Rectal smooth muscle tissue (tissue), 1 donor: ENCODE data around the gene PEAK3.

ENCODE experiments used
- H3K27ac ChIP-seq: one replicate; pipeline ENCODE4 v1.7.0; 2013; ENCODE audit warnings: low read depth, low read length, inconsistent platforms
- H3K27me3 ChIP-seq: one replicate; pipeline ENCODE4 v1.7.0; 2013; ENCODE audit warnings: low read length; ENCODE audit not compliant: control insufficient read depth, insufficient read depth
- H3K36me3 ChIP-seq: one replicate; pipeline ENCODE4 v1.7.0; 2013; ENCODE audit warnings: low read length; ENCODE audit not compliant: control insufficient read depth, insufficient read depth
- H3K4me1 ChIP-seq: one replicate; pipeline ENCODE4 v1.7.0; 2013; ENCODE audit warnings: low read length; ENCODE audit not compliant: control insufficient read depth, insufficient read depth
- H3K4me3 ChIP-seq: one replicate; pipeline ENCODE4 v1.7.0; 2013; ENCODE audit warnings: low read length
- H3K9ac ChIP-seq: one replicate; pipeline ENCODE4 v1.7.0; 2013; ENCODE audit warnings: low read length

Gene PEAK3

DNA sequence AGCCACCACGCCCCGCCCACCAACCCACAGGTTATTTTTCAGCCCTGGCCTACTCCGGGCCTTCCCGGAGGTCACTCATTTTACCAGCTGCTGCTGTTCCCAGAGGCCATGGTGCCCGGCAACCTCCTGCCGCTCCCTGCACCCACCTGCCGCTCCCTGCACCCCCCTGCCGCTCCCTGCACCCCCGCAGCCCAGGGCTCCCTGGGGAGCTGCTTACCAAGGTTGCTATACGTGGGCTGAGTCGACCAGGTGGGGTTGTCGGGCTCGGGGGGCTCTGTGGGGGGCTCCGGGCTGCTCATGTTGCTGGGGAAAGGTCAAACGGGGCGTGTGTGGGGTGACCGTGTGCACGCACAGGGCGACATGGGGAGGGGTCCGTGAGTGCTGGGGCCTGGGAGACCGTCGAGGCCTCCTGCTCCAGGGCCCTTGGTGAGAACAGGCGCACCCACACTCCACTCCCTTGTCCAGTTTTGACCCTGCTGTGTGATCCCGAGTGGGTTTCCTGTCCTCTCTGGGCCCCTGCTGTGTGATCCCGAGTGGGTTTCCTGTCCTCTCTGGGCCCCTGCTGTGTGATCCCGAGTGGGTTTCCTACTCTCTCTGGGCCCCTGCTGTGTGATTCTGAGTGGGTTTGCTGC, 1.2 kb downstream of the PEAK3 start:
- Histone ChIP-seq H3K4me3 (no peak overlapping the region), H3K27ac (no peak overlapping the region), H3K9ac (no peak overlapping the region), H3K36me3 (no peaks in the 10 kb centered on the region), H3K4me1 (no peaks in the 10 kb centered on the region), H3K27me3 (no peaks in the 10 kb centered on the region)

DNA sequence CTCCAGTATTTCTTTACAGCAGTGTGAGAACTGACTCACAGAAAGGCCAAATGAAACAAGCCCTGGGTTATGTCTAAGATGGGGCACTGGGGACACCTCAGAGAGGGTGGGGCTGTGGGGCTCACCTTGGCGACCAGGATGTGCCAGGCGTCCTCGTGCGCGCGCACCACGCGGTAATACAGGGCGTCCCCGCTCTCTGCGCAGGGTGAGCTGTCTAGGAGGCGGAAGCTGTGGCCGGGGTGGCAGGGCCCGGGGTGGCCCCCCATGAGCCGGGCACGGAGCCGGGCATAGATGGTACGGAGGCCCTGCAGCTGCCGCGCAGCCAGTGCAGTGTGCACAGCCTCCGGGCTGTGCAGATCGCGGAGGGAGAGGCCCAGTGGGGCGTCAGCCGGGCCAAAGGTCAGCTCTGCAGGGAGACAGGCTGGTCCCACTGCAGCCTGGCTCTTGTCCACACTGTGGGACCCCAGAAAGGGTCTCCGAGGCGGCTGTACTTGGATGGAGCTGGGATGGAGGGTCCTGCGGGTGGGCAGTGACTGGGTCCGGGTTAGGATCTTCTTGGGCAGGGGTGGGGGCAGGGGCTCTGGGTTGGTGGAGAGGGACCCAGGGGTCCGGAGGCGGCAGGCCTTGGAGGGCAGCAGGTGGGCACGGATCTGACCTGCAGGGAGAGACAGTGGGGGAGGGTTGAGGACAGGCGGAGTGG, 3.4 kb downstream of the PEAK3 start:
- H3K36me3 ChIP-seq, result no peaks in the 10 kb centered on the region
- no peaks in the 10 kb centered on the region for H3K27me3 ChIP-seq
- H3K4me1 ChIP-seq, result peaks cover 6% of the 10 kb centered on the region
- no peak overlapping the region for H3K9ac ChIP-seq
- H3K27ac ChIP-seq, result no peak overlapping the region
- H3K4me3 ChIP-seq, result no peak overlapping the region

DNA sequence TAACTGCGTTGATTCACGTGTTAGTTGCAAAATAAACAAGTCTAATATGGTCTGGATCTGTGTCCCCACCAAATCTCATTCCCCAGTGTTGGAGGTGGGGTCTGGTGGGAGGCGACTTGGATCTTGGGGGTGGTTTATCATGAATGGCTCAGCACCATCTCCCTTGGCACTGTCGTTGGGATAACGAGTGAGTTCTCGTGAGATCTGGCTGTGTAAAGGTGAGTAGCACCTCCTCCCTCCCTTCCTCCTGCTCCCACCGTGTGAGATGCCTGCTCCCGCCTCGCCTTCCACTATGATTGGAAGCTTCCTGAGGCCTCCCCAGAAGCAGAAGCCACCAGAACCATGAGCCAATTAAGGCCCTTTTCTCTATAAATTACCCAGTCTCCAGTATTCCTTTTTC, 4.8 kb downstream of the PEAK3 start:
- H3K27ac ChIP-seq, result no peak overlapping the region
- H3K9ac ChIP-seq, result no peak overlapping the region
- peaks cover 5% of the 10 kb centered on the region for H3K36me3 ChIP-seq
- peaks cover 12% of the 10 kb centered on the region for H3K4me1 ChIP-seq
- H3K4me3 ChIP-seq, result no peak overlapping the region
- no peaks in the 10 kb centered on the region for H3K27me3 ChIP-seq

DNA sequence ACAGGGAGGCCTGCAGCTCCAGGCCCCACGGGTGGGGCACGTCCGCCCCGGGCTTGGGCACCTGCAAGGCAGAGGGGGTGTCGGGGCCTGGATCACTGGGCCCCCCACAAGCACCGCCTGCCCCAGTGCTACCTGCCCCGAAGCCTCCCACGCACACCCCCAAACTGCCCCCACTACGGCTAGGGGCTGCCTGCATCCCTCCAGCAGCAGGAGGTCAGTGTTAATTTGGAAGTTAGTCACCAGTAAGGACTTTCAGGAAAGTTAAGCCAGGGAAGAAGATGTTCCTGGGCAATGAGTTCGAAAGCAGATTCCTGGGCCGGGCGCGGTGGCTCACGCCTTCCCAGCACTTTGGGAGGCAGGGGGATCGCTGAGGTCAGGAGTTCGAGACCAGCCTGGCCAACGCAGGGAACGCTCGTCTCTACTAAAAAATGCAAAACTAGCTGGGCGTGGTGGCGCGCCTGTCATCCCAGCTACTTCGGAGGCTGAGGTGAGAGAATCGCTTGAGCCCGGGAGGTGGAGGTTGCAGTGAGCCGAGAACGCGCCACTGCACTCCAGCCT, 5.5 kb downstream of the PEAK3 start:
- no peaks in the 10 kb centered on the region for H3K27me3 ChIP-seq
- peaks cover 8% of the 10 kb centered on the region for H3K36me3 ChIP-seq
- H3K9ac ChIP-seq, result no peak overlapping the region
- no peak overlapping the region for H3K4me3 ChIP-seq
- H3K4me1 ChIP-seq, result peaks cover 17% of the 10 kb centered on the region
- no peak overlapping the region for H3K27ac ChIP-seq

DNA sequence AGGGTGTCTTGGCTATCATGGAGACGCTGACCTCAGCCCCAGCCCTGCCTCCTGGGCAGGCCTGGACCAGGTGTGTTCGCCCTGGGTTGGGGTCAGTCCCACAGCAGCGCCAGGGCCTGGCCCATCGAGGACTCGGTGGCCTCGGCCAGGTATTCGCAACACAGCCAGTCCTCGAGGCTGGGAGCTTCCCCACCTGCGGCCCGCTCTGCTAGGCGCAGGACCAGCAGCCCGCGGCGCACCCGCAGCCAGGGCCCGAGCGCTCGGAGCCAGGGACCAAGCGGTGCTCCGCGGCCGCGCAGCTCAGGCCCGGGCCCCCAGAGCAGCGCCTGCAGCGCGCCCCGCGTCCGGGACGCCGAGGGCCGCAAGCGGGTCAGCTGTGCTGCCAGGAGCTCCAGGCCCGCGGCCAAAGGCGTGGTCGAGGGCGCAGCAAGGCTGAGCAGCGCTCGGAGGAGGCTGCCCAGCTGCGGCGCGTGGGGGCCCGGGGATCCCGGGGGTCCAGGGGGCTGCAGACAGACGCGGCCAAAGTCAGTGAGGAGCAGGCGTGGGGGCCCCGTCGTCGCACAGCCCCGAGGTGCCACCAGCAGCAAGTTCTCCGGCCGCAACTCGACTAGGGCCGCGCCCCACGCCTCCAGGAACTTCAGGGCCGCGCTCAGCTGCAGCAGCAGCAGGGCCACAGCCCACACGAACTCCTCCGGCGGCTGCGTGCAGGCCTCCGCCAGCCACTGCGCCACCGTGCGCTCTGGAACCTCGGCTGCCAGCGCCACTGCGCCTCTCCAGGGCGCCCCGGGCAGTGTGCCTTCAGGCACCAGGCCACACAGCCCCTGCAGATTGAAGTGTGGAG, 6.2 kb downstream of the PEAK3 start:
- no peak overlapping the region for H3K27ac ChIP-seq
- no peaks in the 10 kb centered on the region for H3K27me3 ChIP-seq
- H3K4me3 ChIP-seq, result peak overlapping the region; percentile 19
- peaks cover 18% of the 10 kb centered on the region for H3K4me1 ChIP-seq
- no peak overlapping the region for H3K9ac ChIP-seq
- peaks cover 8% of the 10 kb centered on the region for H3K36me3 ChIP-seq

DNA sequence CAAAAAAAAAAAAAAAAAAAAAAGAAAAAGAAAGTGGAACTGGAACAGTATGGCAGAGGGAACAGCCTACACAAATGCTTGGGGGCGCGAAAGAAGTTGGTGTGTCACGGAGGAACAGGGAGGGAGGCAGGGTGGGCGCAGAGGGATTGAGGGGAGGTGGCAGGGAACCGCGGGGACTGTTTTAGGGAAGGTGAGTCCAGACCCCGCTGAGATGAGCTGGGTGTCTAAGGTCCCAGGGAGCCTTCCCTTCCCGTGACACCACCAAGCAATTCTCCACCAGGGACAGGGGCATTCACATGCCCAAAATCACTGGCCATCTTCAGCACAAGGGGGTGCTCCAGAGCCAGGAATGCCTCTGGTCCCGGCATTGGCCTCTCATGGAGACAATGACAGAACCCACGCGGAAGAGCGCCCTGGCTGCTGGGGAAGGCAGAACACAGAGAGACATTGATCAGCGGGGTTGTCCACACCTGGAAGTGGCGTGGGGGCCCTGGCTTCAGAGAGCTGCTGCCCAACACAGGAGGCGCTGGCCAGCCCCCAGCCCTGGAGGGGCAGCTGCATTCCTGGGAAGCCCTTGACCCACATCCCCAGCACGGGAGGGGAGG, 6.9 kb downstream of the PEAK3 start:
- peaks cover 18% of the 10 kb centered on the region for H3K4me1 ChIP-seq
- peak overlapping the region; percentile 19 for H3K4me3 ChIP-seq
- H3K36me3 ChIP-seq, result peaks cover 8% of the 10 kb centered on the region
- H3K9ac ChIP-seq, result no peak overlapping the region
- no peaks in the 10 kb centered on the region for H3K27me3 ChIP-seq
- H3K27ac ChIP-seq, result no peak overlapping the region

DNA sequence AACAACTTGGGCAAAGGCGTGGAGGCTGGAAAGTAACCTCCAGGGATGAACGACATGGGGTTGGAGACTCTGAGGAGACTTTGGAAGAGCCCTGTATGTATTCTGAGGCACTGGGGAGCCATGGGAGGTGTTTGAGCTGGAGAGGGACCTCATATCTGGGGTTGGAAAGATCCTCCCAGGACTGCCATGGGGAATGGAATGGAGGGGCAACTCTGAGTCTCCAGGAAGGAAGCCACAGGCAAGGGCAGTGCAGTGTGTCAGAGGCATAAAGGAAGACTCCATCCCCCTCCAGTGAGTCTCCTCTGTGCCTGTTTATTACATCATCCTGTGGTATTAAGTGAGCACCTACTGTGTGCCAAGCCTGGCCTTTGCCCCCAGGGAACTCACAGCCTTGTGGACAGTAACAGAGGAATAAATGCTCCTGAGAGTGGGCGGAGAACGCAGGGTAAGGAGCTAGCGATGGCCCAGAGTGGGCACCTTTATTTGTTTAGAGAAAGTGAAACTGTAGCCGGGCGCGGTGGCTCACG, 7.7 kb downstream of the PEAK3 start:
- H3K36me3 ChIP-seq, result peaks cover 10% of the 10 kb centered on the region
- no peaks in the 10 kb centered on the region for H3K27me3 ChIP-seq
- peaks cover 18% of the 10 kb centered on the region for H3K4me1 ChIP-seq
- H3K4me3 ChIP-seq, result peak overlapping the region; percentile 2
- peak overlapping the region; percentile 41 for H3K27ac ChIP-seq
- no peak overlapping the region for H3K9ac ChIP-seq

DNA sequence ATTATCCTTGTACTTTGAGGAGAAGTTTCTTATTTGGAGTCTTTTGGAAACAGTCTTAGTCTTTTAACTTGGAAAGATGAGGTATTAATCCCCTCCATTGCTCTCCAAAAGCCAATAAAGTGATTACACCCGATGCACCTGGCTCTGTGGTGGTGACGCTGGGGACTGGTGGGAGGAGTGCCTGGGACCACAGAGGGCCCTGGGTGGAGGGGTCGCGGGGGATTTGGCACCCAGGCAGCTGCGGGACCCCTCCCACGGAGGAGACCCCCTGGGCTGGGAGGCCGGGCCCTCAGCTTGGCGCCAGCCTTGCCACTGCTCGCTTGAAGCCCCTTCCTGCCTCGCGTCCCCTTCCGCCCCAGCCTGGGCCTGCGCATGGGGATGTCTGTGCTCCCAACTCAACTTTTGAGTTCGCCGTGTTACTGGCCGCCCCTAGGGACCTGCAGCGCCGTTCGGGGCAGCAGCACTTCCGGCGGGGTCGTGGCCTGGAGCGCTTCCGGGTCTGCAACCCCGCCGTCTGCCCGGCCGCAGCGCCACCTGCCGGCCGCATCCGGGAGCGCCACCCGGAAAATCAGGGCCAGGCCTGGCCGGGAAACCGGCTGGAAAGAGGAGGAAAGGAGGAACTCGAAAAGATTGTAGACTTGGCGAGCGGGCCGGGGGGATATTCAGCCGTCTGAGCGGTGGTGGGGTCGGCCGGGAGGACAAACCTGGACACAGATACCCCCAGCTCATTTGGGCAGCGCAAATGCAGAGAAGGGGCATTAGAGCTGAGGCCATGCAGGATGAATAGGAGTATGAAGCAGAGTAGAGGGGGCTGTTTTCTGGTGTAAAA, 8.4 kb downstream of the PEAK3 start:
- Histone ChIP-seq H3K27ac (peak overlapping the region; percentile 68), H3K4me3 (peak overlapping the region; percentile 49), H3K4me1 (peaks cover 18% of the 10 kb centered on the region), H3K36me3 (peaks cover 10% of the 10 kb centered on the region), H3K27me3 (no peaks in the 10 kb centered on the region), H3K9ac (no peak overlapping the region)

DNA sequence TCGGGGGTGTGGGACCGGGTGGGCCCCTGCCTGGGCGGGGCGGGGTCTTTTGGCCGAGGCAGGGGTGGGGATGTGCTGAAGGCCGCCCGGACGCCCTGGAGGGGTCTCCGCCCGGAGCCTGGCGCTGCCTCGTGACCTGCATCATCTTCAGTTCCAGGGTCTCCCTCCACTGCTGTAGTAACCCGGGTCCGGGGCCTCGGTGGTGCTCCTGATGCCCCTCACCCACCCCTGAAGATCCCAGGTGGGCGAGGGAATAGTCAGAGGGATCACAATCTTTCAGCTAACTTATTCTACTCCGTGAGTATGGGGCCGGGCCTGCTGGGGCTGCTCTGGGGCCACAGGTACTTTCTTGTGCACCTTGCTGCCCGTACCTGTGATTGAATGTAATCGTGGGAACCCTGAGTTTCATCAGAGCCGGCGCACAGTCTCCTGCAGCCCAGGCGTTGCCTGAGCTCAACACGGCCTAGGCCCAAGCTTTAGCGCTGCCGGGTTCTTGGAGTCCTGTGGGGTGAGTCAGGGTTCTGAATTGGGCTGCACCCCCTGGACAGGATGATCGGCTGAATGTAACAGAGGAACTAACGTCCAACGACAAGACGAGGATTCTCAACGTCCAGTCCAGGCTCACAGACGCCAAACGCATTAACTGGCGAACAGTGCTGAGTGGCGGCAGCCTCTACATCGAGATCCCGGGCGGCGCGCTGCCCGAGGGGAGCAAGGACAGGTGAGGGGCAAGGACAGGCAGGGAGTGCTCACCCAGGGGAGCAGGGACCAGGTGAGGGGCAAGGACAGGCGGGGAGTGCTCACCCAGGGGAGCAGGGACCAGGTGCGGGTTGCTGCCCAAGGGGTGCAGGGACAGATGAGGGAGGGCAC, 10.5 kb downstream of the PEAK3 start:
- peaks cover 18% of the 10 kb centered on the region for H3K4me1 ChIP-seq
- peak overlapping the region; percentile 99 for H3K27ac ChIP-seq
- peak overlapping the region; percentile 51 for H3K9ac ChIP-seq
- peak overlapping the region; percentile 89 for H3K4me3 ChIP-seq
- no peaks in the 10 kb centered on the region for H3K27me3 ChIP-seq
- peaks cover 10% of the 10 kb centered on the region for H3K36me3 ChIP-seq

DNA sequence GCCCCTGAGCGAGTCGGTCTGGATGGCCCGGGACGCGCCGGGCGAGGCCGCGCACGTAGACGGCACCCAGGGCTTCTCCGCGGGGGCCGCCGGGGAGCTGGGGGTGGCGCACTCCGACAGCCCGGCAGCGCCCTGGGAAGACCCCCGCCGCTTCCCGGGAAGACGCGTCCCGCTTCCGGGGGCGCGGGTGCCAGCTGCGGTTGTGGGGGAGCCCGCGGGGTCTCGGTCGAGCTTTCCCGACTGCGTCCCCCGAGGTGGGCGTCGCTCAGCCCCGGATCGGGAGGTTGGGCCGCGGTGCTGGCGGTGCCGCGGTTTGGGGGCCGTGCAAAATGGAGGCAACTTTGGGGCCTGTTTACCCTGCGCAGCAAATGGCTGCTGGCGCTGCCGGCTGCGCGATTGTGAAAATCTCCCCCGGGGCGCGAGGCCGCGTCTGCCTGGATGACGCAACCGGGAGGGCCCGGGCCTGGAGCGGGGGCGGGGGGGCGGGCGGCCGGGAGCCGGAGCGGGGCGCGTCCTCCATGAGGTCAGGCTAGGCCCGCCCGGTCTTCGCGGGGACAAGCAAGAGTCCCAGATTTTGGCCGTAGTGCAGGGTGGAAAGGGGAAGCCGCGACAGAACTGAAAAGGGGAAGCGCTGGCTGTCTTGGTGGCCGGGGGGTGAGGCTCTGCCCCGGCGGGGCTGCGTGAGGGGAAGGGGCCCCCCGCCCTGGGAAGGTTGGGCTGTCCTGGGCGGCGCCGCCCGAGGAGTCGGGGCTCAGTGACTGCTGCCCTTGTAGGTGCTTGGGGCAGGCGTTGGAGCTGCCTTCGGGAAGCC, 11.3 kb downstream of the PEAK3 start:
- peak overlapping the region; percentile 89 for H3K4me3 ChIP-seq
- H3K4me1 ChIP-seq, result peaks cover 18% of the 10 kb centered on the region
- H3K36me3 ChIP-seq, result peaks cover 10% of the 10 kb centered on the region
- no peaks in the 10 kb centered on the region for H3K27me3 ChIP-seq
- H3K9ac ChIP-seq, result peak overlapping the region; percentile 99
- H3K27ac ChIP-seq, result peak overlapping the region; percentile 99
